Measurements from ENCODE around the gene CASQ2. TPM values are rescaled to one million over a fixed set of nuclear protein-coding genes. Genes with fewer than 3 reads are reported as not detected.

The CASQ2 gene
- total RNA-seq, 1 donor from 2014 or later, result not detected

GRCh38 chr1:115705963-115706362 is 62.6 kb downstream of the CASQ2 start:
- H3K27me3 Mint-ChIP-seq, result no peaks in the 10 kb centered on the region
- TF ChIP-seq CTCF (conservative IDR thresholded peaks at IDR 0.05), result no peak
- peak overlapping the region; percentile 10 for H3K27ac Mint-ChIP-seq
- H3K4me3 Mint-ChIP-seq, result no peak overlapping the region
- no peak for DNase-seq (ENCODE audit: extremely low spot score, unreplicated experiment)
- H3K36me3 Mint-ChIP-seq, result no peaks in the 10 kb centered on the region
- peaks cover 12% of the 10 kb centered on the region for H3K4me1 Mint-ChIP-seq (ENCODE audit: unreplicated experiment)
- H3K9me3 Mint-ChIP-seq, result no peaks in the 10 kb centered on the region

DNA sequence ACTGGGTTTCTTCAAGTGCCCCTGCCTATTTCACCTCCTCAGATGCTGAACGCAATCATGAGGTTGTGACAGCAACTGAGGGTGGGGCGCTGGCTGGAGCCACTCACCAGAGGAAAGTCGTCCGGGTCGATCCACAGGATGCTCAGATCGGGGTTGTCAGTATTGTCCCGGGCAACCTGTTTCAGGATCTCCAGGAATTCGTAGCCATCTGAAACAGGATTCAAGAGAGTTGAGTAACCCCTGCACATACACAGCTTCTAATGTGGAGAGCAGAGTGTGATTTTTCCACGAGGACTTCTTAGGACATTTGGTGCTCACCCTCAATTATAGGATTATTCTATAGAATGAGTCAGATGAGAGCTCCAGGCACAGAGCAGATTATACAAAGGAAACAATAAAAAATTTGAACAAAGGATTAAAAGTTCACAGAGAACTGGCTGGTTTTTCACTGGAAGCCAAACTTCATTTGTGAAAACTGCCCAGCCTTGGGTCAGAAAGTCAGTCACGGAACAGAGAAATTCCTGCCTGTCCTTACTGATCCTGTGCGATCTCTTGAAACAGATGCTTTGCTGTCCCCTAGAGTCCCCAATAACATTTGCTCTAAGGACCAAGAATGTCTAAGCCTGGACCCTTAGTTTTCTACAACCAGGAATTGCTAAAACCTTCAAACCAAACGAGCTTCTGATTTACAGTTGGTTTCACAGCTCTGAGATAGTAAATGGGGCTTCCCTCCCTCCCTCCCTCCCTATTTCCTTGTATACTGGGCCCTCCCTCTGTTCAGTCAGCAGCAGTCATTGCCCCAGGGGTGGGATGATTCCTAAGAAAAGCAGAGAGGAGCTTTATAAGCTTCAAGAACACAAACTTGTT is 63.2 kb downstream of the CASQ2 start:
- no peak overlapping the region for H3K4me3 Mint-ChIP-seq
- no peaks in the 10 kb centered on the region for H3K9me3 Mint-ChIP-seq
- peaks cover 12% of the 10 kb centered on the region for H3K4me1 Mint-ChIP-seq (ENCODE audit: unreplicated experiment)
- no peak for DNase-seq (ENCODE audit: extremely low spot score, unreplicated experiment)
- no peak for TF ChIP-seq CTCF (conservative IDR thresholded peaks at IDR 0.05)
- H3K27me3 Mint-ChIP-seq, result no peaks in the 10 kb centered on the region
- no peaks in the 10 kb centered on the region for H3K36me3 Mint-ChIP-seq
- peak overlapping the region; percentile 10 for H3K27ac Mint-ChIP-seq

DNA sequence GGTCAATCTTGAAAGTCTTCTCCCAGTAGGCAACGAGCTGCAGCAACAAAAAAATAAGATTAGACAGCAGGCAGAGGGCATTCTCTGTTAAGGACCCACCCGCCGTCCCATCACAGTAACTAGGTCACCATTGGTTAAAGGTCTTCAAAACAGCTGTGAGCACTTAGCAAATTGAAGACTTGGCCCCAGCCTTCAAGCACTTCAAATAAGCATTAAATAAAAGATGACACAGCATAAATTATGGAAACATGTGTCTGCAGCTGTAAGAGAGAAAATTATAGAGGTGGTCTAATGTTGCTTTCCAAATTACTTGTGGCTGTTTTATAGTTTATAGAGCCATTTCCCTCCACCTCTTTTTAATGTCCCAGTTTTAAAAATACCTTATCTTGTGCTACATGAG is 65.6 kb downstream of the CASQ2 start:
- H3K4me1 Mint-ChIP-seq (ENCODE audit: unreplicated experiment), result peaks cover 5% of the 10 kb centered on the region
- H3K27ac Mint-ChIP-seq, result no peak overlapping the region
- DNase-seq (ENCODE audit: extremely low spot score, unreplicated experiment), result no peak
- no peaks in the 10 kb centered on the region for H3K9me3 Mint-ChIP-seq
- no peaks in the 10 kb centered on the region for H3K27me3 Mint-ChIP-seq
- H3K4me3 Mint-ChIP-seq, result no peak overlapping the region
- no peak for TF ChIP-seq CTCF (conservative IDR thresholded peaks at IDR 0.05)
- H3K36me3 Mint-ChIP-seq, result no peaks in the 10 kb centered on the region

- no peak for TF ChIP-seq CTCF (conservative IDR thresholded peaks at IDR 0.05)
- no peak overlapping the region for H3K27ac Mint-ChIP-seq
- H3K36me3 Mint-ChIP-seq, result no peaks in the 10 kb centered on the region
- H3K4me1 Mint-ChIP-seq (ENCODE audit: unreplicated experiment), result no peaks in the 10 kb centered on the region
- H3K4me3 Mint-ChIP-seq, result no peak overlapping the region
- H3K9me3 Mint-ChIP-seq, result no peaks in the 10 kb centered on the region
- no peaks in the 10 kb centered on the region for H3K27me3 Mint-ChIP-seq
- DNase-seq (ENCODE audit: extremely low spot score, unreplicated experiment), result no peak
Measured at GRCh38 chr1:115701090-115701489, 67.4 kb downstream of the CASQ2 start.

DNA sequence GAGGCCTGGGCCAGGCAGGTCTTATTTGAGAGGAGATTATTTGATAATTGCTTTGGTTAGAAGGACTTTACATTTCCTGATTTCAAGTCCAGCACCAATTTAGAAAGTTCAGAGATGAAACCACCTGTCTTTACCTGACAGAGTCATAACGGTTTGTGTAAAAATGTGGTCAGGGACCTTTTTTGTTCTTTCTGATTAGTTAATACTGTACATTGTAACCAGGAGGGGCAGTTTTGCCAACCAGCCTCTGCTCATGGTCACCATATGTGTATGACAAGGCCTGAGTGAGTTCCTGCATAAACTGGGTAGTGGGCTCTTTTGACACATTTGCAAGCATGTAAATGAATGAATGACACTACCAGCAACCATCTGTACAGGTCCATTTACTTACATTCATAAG is 70.9 kb downstream of the CASQ2 start:
- Mint-ChIP-seq H3K27me3 (no peaks in the 10 kb centered on the region), H3K36me3 (no peaks in the 10 kb centered on the region), H3K4me3 (no peak overlapping the region), H3K9me3 (no peaks in the 10 kb centered on the region), H3K4me1 (ENCODE audit: unreplicated experiment) (peaks cover 17% of the 10 kb centered on the region), H3K27ac (no peak overlapping the region)
- DNase-seq (ENCODE audit: extremely low spot score, unreplicated experiment), result no peak
- no peak for TF ChIP-seq CTCF (conservative IDR thresholded peaks at IDR 0.05)

Data from type B pancreatic cell (in vitro differentiated cells).